ENCODE measurements around the gene LYRM1.

The LYRM1 gene

DNA sequence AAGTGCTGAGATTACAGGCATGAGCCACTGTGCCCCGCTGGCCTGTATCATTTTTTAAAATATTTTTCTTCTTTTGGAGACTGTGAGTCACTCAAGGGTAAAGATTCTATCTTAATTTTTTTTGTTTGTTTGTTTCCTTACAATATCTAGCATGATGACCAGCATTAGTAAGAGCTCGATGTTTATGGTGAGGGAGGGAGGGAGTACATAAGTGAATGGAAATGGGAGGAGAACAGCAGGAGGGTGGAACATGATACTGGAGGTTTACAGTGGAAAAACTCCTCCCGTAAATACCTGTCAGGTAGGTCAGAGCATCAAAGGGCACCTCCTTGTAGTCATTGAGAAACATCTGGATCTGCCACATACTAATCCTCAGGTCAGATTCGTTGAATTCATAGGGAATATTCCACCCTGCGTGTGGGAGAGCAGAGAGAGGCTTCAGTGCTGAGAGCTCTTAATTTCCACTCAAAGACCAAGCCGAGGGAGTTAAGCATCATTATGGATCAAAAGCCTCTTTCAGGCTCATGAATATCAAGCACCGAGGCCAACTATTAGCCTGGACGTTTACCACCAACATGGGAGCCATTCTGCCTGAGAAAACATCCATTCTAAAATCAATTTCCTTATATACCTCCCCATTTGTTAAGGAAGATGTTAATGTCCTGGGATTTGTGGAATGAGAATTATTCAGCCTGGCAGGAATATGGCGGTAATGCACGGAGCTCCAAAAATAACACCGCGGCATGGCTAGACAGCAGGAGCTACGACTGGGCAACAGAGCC, 51.8 kb downstream of the LYRM1 start:
- TF ChIP-seq, protein P1, sequence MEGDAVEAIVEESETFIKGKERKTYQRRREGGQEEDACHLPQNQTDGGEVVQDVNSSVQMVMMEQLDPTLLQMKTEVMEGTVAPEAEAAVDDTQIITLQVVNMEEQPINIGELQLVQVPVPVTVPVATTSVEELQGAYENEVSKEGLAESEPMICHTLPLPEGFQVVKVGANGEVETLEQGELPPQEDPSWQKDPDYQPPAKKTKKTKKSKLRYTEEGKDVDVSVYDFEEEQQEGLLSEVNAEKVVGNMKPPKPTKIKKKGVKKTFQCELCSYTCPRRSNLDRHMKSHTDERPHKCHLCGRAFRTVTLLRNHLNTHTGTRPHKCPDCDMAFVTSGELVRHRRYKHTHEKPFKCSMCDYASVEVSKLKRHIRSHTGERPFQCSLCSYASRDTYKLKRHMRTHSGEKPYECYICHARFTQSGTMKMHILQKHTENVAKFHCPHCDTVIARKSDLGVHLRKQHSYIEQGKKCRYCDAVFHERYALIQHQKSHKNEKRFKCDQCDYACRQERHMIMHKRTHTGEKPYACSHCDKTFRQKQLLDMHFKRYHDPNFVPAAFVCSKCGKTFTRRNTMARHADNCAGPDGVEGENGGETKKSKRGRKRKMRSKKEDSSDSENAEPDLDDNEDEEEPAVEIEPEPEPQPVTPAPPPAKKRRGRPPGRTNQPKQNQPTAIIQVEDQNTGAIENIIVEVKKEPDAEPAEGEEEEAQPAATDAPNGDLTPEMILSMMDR (IDR thresholded peaks at IDR 0.05; ENCODE audit: low read depth, low read length, missing control alignments), result no peak
- H3K27ac ChIP-seq, result no peak overlapping the region
- H3K27me3 ChIP-seq (replicated peaks), result no peaks in the 10 kb centered on the region
- in situ Hi-C loops (cut with HindIII; ENCODE audit: low pct_ligation_motif_present, low sequenced_read_pairs), result no loop called here
- no peaks in the 10 kb centered on the region for H3K36me3 ChIP-seq (replicated peaks)
- no peak overlapping the region for H3K4me3 ChIP-seq (ENCODE audit: low read depth, low read length)
- DNase-seq, result no peak

DNA sequence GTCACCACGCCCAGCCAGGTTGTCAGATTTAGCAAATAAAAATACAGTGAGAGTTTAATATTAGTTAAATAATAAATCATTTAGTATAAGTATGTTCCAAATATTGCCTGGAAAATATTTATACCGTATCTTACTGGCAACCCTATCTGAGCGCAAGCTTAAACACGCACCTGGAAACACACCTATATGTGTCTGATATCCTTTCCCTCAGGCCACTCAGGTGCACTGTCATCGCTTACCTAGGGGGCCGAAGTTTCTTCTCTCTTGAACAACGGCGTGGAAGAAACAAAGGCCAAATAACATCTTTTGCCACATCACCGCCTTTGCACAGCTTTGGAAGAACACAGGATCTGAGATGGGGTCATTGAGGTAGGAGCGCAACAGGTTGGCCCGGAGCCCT, 54.0 kb downstream of the LYRM1 start:
- no peaks in the 10 kb centered on the region for H3K27me3 ChIP-seq (replicated peaks)
- TF ChIP-seq, protein P1 (IDR thresholded peaks at IDR 0.05; ENCODE audit: low read depth, low read length, missing control alignments), result no peak
- no peak overlapping the region for H3K4me3 ChIP-seq (ENCODE audit: low read depth, low read length)
- DNase-seq, result no peak
- H3K27ac ChIP-seq, result no peak overlapping the region
- H3K36me3 ChIP-seq (replicated peaks), result no peaks in the 10 kb centered on the region
- in situ Hi-C loops (cut with HindIII; ENCODE audit: low pct_ligation_motif_present, low sequenced_read_pairs), result no loop called here

DNA sequence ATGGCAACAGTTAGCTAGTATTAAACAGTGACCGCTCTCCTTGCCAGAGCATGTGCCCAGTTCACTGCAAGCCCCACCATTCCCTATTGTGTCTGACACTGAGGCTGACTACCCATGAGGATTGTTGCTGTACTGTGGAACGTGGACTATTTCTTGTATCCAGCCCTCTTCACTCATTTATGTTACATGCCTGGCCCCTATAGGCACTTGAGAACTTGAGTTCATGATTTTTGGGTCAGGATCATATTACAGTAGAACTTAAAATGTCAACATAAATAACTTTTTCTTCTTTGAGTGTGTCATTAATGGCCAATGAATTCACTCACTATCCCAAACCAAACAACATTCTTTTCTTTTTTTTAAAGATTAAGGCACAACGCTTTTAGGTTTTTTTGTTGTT, 55.7 kb downstream of the LYRM1 start:
- H3K36me3 ChIP-seq (replicated peaks), result no peaks in the 10 kb centered on the region
- no peaks in the 10 kb centered on the region for H3K27me3 ChIP-seq (replicated peaks)
- TF ChIP-seq, protein P1 (IDR thresholded peaks at IDR 0.05; ENCODE audit: low read depth, low read length, missing control alignments), result no peak
- no peak overlapping the region for H3K4me3 ChIP-seq (ENCODE audit: low read depth, low read length)
- in situ Hi-C loops (cut with HindIII; ENCODE audit: low pct_ligation_motif_present, low sequenced_read_pairs), result no loop called here
- no peak for DNase-seq
- H3K27ac ChIP-seq, result no peak overlapping the region

DNA sequence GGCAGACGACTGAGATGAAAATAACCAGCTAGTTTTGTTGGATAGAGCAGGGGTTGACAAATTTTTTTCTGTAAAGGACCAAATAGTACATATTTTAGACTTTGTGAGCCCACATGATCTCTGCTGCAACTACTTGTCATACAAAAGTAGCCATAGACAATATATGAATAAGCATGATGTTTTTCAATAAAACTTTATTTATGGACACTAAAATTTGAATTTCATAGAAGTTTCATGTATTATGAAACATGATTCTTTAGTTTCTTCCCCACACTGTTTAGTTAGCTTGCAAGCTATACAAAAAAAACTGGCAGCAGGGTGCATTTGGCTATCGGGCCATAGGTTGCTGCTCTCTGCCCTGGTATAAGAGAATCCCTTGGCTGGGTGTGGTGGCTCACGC, 56.6 kb downstream of the LYRM1 start:
- Histone ChIP-seq H3K27ac (no peak overlapping the region), H3K27me3 (replicated peaks) (no peaks in the 10 kb centered on the region), H3K4me3 (ENCODE audit: low read depth, low read length) (no peak overlapping the region), H3K36me3 (replicated peaks) (no peaks in the 10 kb centered on the region)
- TF ChIP-seq, protein P1 (IDR thresholded peaks at IDR 0.05; ENCODE audit: low read depth, low read length, missing control alignments), result no peak
- no peak for DNase-seq
- in situ Hi-C loops (cut with HindIII; ENCODE audit: low pct_ligation_motif_present, low sequenced_read_pairs), result no loop called here

DNA sequence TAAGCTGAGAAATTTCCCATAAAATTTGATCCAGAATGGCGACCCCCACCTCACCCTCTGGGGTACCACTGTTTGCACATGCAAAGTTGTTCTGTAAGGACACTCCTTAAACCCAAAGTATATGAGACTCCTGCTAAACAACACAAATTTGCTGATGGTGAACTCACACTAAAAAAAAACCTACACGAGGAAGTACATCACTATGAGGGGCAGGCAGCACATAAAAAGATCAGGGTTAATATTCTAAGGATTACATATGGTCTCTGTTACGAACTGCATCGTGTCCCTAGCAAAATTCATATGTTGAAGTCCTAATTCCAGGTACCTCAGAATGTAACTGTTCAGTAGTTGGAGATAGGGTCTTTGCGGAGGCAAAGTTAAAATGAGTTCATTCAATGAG, 60.3 kb downstream of the LYRM1 start:
- TF ChIP-seq, protein P1 (IDR thresholded peaks at IDR 0.05; ENCODE audit: low read depth, low read length, missing control alignments), result no peak
- in situ Hi-C loops (cut with HindIII; ENCODE audit: low pct_ligation_motif_present, low sequenced_read_pairs), result no loop called here
- Histone ChIP-seq H3K27ac (no peak overlapping the region), H3K36me3 (replicated peaks) (no peaks in the 10 kb centered on the region), H3K27me3 (replicated peaks) (no peaks in the 10 kb centered on the region), H3K4me3 (ENCODE audit: low read depth, low read length) (no peak overlapping the region)
- no peak for DNase-seq

DNA sequence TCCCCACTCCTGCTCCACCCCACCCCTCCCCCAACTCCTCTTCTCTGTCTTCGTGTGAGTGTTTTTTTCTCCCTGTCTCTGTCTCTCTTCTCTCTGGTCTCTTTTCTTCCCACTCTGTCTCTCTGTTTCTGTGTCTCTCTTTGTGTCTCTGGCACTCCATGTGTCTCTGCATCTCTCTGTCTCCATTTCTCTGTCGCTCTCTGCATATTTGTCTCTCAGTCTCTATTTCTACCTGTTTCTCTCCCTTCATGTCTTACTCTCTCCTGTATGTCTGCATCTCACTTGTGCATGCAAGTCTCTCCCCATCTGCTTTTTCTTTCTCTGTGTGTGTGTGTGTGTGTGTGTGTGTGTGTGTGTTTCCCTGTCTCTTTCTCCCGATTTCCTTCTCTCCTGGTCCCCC, 68.2 kb downstream of the LYRM1 start:
- TF ChIP-seq, protein P1 (IDR thresholded peaks at IDR 0.05; ENCODE audit: low read depth, low read length, missing control alignments), result no peak
- in situ Hi-C loops (cut with HindIII; ENCODE audit: low pct_ligation_motif_present, low sequenced_read_pairs), result no loop called here
- Histone ChIP-seq H3K36me3 (replicated peaks) (no peaks in the 10 kb centered on the region), H3K27me3 (replicated peaks) (no peaks in the 10 kb centered on the region), H3K27ac (no peak overlapping the region), H3K4me3 (ENCODE audit: low read depth, low read length) (no peak overlapping the region)
- no peak for DNase-seq
